Measurements from ENCODE around the gene DNAH1.

The DNAH1 gene

DNA sequence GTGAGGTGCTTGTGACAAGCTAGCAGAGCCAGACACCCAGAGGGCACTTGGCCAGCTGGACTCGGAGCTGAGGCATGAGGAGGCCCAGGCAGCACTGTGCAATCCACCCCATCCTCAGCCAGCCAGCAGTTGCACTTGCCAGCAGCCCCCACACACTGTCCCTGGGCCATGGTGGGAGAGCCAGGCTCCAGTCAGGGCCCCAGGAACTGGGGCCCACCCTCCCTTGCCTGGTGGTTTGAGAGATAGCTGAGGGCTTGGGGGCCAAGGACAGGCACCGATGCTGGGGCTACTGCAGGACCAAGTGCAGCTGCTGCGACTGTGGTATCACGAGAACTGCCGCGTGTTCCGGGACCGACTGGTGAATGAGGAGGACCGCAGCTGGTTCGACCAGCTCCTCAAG is 63.5 kb downstream of the DNAH1 start:
- TF ChIP-seq, protein P1, sequence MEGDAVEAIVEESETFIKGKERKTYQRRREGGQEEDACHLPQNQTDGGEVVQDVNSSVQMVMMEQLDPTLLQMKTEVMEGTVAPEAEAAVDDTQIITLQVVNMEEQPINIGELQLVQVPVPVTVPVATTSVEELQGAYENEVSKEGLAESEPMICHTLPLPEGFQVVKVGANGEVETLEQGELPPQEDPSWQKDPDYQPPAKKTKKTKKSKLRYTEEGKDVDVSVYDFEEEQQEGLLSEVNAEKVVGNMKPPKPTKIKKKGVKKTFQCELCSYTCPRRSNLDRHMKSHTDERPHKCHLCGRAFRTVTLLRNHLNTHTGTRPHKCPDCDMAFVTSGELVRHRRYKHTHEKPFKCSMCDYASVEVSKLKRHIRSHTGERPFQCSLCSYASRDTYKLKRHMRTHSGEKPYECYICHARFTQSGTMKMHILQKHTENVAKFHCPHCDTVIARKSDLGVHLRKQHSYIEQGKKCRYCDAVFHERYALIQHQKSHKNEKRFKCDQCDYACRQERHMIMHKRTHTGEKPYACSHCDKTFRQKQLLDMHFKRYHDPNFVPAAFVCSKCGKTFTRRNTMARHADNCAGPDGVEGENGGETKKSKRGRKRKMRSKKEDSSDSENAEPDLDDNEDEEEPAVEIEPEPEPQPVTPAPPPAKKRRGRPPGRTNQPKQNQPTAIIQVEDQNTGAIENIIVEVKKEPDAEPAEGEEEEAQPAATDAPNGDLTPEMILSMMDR (IDR thresholded peaks at IDR 0.05; ENCODE audit: low read depth, low read length, missing control alignments) = no peak
- no peak overlapping the region for H3K4me3 ChIP-seq (ENCODE audit: low read depth, low read length)
- no peak for DNase-seq (ENCODE audit: low read depth)

DNA sequence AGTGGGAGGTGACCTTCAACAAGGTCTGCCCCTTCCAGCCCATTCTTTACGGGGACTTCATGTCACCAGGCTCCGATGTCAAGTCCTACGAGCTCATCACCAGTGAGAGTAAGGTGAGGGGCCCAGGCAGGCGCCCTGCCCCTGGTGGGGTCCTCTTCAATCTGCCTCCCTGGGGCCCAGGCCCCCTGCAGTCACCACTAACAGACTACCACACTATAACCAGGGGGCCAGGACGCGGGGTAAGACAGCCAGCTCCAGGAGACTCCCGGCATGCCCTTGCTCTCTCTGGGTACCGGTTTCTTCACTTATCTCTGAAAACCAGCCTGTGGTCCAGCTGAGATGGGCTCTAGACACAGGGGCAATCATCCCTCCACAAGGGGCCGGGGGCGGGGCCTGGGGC is 63.9 kb downstream of the DNAH1 start:
- TF ChIP-seq, protein P1 (IDR thresholded peaks at IDR 0.05; ENCODE audit: low read depth, low read length, missing control alignments) = no peak
- no peak for DNase-seq (ENCODE audit: low read depth)
- no peak overlapping the region for H3K4me3 ChIP-seq (ENCODE audit: low read depth, low read length)

DNA sequence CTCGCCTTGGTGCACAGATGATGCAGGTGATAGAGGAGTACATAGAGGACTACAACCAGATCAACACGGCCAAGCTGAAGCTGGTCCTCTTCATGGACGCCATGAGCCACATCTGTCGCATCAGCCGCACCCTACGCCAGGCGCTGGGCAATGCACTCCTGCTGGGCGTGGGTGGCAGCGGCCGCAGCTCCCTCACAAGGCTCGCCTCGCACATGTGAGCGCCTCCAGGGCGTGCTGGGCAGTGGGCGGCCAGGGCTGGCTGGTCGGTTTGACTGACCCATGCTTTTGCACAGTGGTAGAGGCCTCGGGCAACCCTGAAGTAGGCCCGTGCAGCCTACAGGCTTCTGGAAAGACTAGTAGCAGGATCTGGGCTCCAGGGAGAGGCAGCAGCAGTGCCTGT is 65.5 kb downstream of the DNAH1 start:
- no peak for DNase-seq (ENCODE audit: low read depth)
- TF ChIP-seq, protein P1 (IDR thresholded peaks at IDR 0.05; ENCODE audit: low read depth, low read length, missing control alignments) = no peak
- H3K4me3 ChIP-seq (ENCODE audit: low read depth, low read length) = no peak overlapping the region

DNA sequence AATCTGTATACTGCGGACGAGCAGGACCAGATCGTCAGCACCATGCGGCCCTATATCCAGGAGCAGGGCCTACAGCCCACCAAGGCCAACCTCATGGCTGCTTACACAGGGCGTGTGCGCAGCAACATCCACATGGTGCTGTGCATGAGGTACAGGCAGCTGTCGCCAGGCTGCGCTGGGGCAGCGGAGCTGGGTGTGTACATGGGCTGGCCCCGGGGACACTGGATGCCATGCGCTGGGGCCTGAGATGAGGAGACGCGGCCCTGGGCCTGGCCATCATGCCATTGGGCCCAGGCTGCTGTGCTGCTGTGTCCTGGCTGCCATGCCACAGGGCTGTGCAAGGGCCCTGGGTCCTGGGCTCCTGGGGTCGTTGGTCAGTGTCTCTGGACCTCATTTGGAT is 67.3 kb downstream of the DNAH1 start:
- H3K4me3 ChIP-seq (ENCODE audit: low read depth, low read length) = no peak overlapping the region
- TF ChIP-seq, protein P1 (IDR thresholded peaks at IDR 0.05; ENCODE audit: low read depth, low read length, missing control alignments) = no peak
- no peak for DNase-seq (ENCODE audit: low read depth)

DNA sequence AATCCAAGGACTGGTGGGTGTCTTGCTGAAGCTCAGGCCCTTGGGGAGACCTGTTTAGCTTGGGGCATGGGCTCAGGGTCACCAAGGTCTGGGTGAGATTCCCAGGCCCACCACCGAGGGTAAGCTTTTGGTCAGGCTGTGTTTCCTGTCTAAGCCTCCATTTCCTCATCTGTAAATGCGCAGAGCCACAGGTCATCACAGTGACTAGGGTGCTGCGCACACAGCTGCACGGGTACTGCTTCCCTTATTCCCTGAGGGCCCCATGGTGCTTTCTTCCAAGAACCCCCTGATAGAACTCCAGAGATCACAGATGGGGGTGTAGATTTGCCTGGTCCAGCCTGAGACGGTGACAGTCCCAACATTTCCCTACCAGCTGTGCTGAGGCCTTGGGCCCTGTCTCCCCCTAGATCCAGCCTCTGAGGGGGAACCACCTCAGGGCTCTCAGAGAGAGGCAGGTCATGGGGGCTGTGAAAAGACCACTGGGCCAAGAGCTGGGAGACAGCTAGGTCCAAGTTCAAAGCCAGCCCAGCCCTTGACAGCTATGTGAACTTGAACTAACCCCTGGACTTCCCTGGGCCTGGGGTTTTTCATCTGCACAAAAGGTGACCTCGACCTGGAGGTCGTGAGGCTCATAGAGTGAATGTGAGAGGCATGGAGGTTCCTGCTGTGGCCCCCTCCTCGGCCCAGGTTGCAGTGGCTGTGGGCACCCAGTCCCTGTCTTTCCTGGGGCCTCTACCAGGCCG is 68.1 kb downstream of the DNAH1 start:
- H3K4me3 ChIP-seq (ENCODE audit: low read depth, low read length) = no peak overlapping the region
- TF ChIP-seq, protein P1 (IDR thresholded peaks at IDR 0.05; ENCODE audit: low read depth, low read length, missing control alignments) = no peak
- no peak for DNase-seq (ENCODE audit: low read depth)

DNA sequence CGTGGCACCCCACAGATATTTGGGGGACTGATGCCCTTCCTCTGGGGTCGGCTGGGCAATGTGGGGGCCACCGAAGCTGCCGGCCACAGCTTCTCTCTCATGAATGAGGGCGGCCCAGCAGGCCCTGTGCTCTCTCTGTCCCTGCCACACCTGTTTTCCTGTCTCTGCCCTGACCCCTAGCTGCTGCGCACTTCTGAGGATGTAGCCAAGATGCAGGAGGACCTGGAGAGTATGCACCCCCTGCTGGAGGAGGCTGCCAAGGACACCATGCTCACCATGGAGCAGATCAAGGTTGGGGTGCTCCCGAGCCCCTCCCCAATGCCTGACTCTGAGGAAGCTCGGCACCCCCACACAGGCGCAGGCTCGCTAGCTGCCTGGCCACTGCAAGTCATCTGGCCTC is 69.0 kb downstream of the DNAH1 start:
- H3K4me3 ChIP-seq (ENCODE audit: low read depth, low read length) = no peak overlapping the region
- TF ChIP-seq, protein P1 (IDR thresholded peaks at IDR 0.05; ENCODE audit: low read depth, low read length, missing control alignments) = peak; percentile 78
- DNase-seq (ENCODE audit: low read depth) = no peak

DNA sequence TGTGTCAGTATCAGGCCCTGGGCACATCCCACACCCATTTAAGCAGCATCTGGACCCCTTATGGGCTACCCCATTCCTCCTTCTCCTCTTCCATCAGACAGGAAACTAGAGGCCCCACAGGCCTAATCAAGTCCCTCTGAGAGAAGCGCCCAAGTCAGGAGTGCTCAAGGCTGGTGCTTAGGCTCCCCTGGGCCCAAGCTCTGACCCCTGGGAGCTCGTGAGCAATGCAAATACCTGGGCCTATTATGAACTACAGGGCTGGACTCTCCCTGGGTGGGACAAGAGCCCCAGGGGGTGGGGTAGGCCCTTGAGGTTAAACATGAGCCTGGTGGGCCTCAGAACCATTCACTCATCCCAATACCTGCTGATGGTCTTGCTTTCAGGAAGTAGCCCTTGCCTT is 71.4 kb downstream of the DNAH1 start:
- H3K4me3 ChIP-seq (ENCODE audit: low read depth, low read length) = no peak overlapping the region
- no peak for DNase-seq (ENCODE audit: low read depth)
- TF ChIP-seq, protein P1 (IDR thresholded peaks at IDR 0.05; ENCODE audit: low read depth, low read length, missing control alignments) = no peak
